Tibial nerve (tissue), 4 donors: Measurements from ENCODE around the gene MALAT1.

Experiments
- CTCF ChIP-seq, 5 experiments: fragments of 200-600 bp in 3 of 5; fragments of 450-650 bp in 2 of 5; sonication (generic) in 3 of 5; IDR thresholded peaks; one replicate each; pipeline ENCODE4 v1.5.1; 2016 to 2019; ENCODE audit warnings: antibody characterized with exemption in 5 of 5, mild to moderate bottlenecking in 3 of 5, moderate library complexity in 2 of 5
- EP300 ChIP-seq, 2 donors: sonication (generic); formaldehyde crosslinking; IDR thresholded peaks; one replicate each; pipeline ENCODE4 v1.6.1; 2017; ENCODE audit warnings: antibody characterized with exemption in 2 of 2, mild to moderate bottlenecking in 1 of 2

DNA sequence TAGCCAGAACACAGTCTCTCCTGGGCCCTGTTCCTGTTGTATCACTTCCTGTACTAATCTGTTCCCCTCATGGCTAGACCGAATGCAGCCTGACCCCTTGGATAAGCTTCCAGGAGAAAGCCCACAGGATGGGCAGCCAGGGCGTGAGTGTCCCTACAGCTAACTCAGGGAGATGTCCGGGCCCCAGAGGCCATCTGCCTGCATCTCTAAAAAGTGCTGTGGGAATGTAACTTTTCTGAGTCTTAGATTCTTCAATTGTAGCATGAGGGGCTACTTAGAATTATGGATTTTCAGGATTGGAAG lies 7.7 kb upstream of the MALAT1 start:
- no peak for TF ChIP-seq CTCF (IDR thresholded peaks at IDR 0.05)
- TF ChIP-seq EP300 (IDR thresholded peaks at IDR 0.05) = no peak
